DOHH2 (cell line): ENCODE data around the gene PAGE2.

Experiments
- CTCF ChIP-seq: fragments of 200-600 bp; sonication (generic); IDR thresholded peaks from one replicate; pipeline ENCODE4 v1.5.1; 2014; ENCODE audit warnings: antibody characterized with exemption, mild to moderate bottlenecking, low read depth, low read length; ENCODE audit not compliant: poor library complexity, severe bottlenecking
- EZH2phosphoT487 ChIP-seq: fragments of 200-600 bp; sonication (generic); IDR thresholded peaks from 2 replicates; pipeline ENCODE4 v1.6.1; 2017; ENCODE audit warnings: borderline replicate concordance, mild to moderate bottlenecking, antibody characterized with exemption, low read length, moderate library complexity, mixed read lengths

- no peak for TF ChIP-seq CTCF
- TF ChIP-seq EZH2phosphoT487, result no peak
Measured at GRCh38 chrX:55074851-55075467, 13.9 kb upstream of the PAGE2 start, which contains the start of gene PAGE2B.
